Liver (tissue), 9 donors: Measurements from ENCODE around the gene FNDC1. TPM values are rescaled to one million over a fixed set of nuclear protein-coding genes. Genes with fewer than 3 reads are reported as not detected.

ENCODE experiments used
- DNase-seq: peaks from one replicate; pipeline ENCODE4 v3.0.0-alpha.2; 2017; ENCODE audit warnings: low spot score
- H3K27ac ChIP-seq, 2 donors: one replicate each; pipeline ENCODE4 v1.7.0; 2013; ENCODE audit warnings: inconsistent platforms in 2 of 2, low read length in 2 of 2, control low read depth in 1 of 2, low read depth in 1 of 2, mild to moderate bottlenecking in 1 of 2
- H3K27me3 ChIP-seq, 4 donors: one replicate each; pipeline versions ENCODE4 v1.6.1 to v1.7.0; 2013; ENCODE audit warnings: low read length in 3 of 4, inconsistent platforms in 1 of 4, mild to moderate bottlenecking in 1 of 4, moderate library complexity in 1 of 4; ENCODE audit not compliant: control insufficient read depth in 4 of 4, insufficient read depth in 4 of 4
- H3K36me3 ChIP-seq, 4 donors: one replicate each; pipeline versions ENCODE4 v1.6.1 to v1.7.0; 2013; ENCODE audit warnings: low read length in 3 of 4, mild to moderate bottlenecking in 3 of 4, low read depth in 1 of 4, moderate library complexity in 1 of 4; ENCODE audit not compliant: control insufficient read depth in 4 of 4, insufficient read depth in 3 of 4
- H3K4me1 ChIP-seq, 4 donors: one replicate each; pipeline versions ENCODE4 v1.6.1 to v1.7.0; 2013; ENCODE audit warnings: low read length in 3 of 4, mild to moderate bottlenecking in 3 of 4, moderate library complexity in 1 of 4; ENCODE audit not compliant: control insufficient read depth in 4 of 4, insufficient read depth in 4 of 4
- H3K4me3 ChIP-seq, 3 donors: one replicate each; pipeline versions ENCODE4 v1.6.1 to v1.7.0; 2013; ENCODE audit warnings: low read length in 3 of 3, control low read depth in 1 of 3, low read depth in 1 of 3, mild to moderate bottlenecking in 1 of 3
- H3K9ac ChIP-seq, 2 donors: one replicate each; pipeline ENCODE4 v1.7.0; 2013; ENCODE audit warnings: low read length in 2 of 2, mild to moderate bottlenecking in 2 of 2, moderate library complexity in 2 of 2, control low read depth in 1 of 2, low read depth in 1 of 2
- H3K9me3 ChIP-seq, 4 donors: one replicate each; pipeline versions ENCODE4 v1.6.1 to v1.7.0; 2013; ENCODE audit warnings: low read length in 3 of 4; ENCODE audit not compliant: control insufficient read depth in 4 of 4
- ATF3 ChIP-seq: IDR thresholded peaks from 2 replicates; pipeline ENCODE4 v1.6.1; 2016; ENCODE audit warnings: antibody characterized with exemption
- CTCF ChIP-seq: fragments of 150-350 bp; IDR thresholded peaks from 2 replicates; pipeline ENCODE4 v1.5.1; 2017; ENCODE audit warnings: improper control_type of control experiment, low read depth, low read length; ENCODE audit not compliant: missing input control
- EGR1 ChIP-seq, 2 donors: IDR thresholded peaks; 2 replicates each; pipeline ENCODE4 v1.6.1; 2016 to 2018; ENCODE audit warnings: antibody characterized with exemption in 2 of 2, low read depth in 2 of 2
- FOXA1 ChIP-seq: IDR thresholded peaks from 2 replicates; pipeline ENCODE4 v1.6.1; 2016; ENCODE audit warnings: antibody characterized with exemption
- FOXA2 ChIP-seq: IDR thresholded peaks from 2 replicates; pipeline ENCODE4 v1.6.1; 2016; ENCODE audit warnings: antibody characterized with exemption
- GABPA ChIP-seq, 2 donors: IDR thresholded peaks in 1 of 2; conservative IDR thresholded peaks in 1 of 2; 2 replicates each; pipeline ENCODE4 v1.6.1; 2016; ENCODE audit warnings: antibody characterized with exemption in 2 of 2, mild to moderate bottlenecking in 1 of 2, moderate library complexity in 1 of 2
- HNF4A ChIP-seq, 2 donors: conservative IDR thresholded peaks; 2 replicates each; pipeline ENCODE4 v1.6.1; 2016; ENCODE audit warnings: antibody characterized with exemption in 2 of 2, mild to moderate bottlenecking in 2 of 2
- HNF4G ChIP-seq: IDR thresholded peaks from 2 replicates; pipeline ENCODE4 v1.6.1; 2016; ENCODE audit warnings: antibody characterized with exemption
- JUND ChIP-seq, 2 donors: IDR thresholded peaks; 2 replicates each; pipeline ENCODE4 v1.6.1; 2016; ENCODE audit warnings: antibody characterized with exemption in 2 of 2
- MAX ChIP-seq: IDR thresholded peaks from 2 replicates; pipeline ENCODE4 v1.6.1; 2016; ENCODE audit warnings: antibody characterized with exemption
- NR2F2 ChIP-seq: IDR thresholded peaks from 2 replicates; pipeline ENCODE4 v1.6.1; 2016; ENCODE audit warnings: antibody characterized with exemption
- RAD21 ChIP-seq, 2 donors: IDR thresholded peaks; 2 replicates each; pipeline ENCODE4 v1.6.1; 2016; ENCODE audit warnings: antibody characterized with exemption in 2 of 2, mild to moderate bottlenecking in 2 of 2
- REST ChIP-seq: IDR thresholded peaks from 2 replicates; pipeline ENCODE4 v1.6.1; 2016; ENCODE audit warnings: antibody characterized with exemption, mild to moderate bottlenecking
- RXRA ChIP-seq, 2 donors: IDR thresholded peaks; 2 replicates each; pipeline ENCODE4 v1.6.1; 2017 to 2018; ENCODE audit warnings: antibody characterized with exemption in 2 of 2, mild to moderate bottlenecking in 1 of 2
- SP1 ChIP-seq: IDR thresholded peaks from 2 replicates; pipeline ENCODE4 v1.6.1; 2018; ENCODE audit warnings: antibody characterized with exemption, mild to moderate bottlenecking
- TAF1 ChIP-seq: conservative IDR thresholded peaks from 2 replicates; pipeline ENCODE4 v1.6.1; 2016; ENCODE audit warnings: antibody characterized with exemption, mild to moderate bottlenecking
- YY1 ChIP-seq: IDR thresholded peaks from 2 replicates; pipeline ENCODE4 v1.6.1; 2016; ENCODE audit warnings: antibody characterized with exemption, mild to moderate bottlenecking
- ZBTB33 ChIP-seq: IDR thresholded peaks from 2 replicates; pipeline ENCODE4 v1.6.1; 2016; ENCODE audit warnings: antibody characterized with exemption
- WGBS: extraction: QIAGEN DNeasy Blood & Tissue Kit; methylation state at CpG from one replicate; pipeline ENCODE4 v1.1.7; 2013; 5-methylcytosine and 5-hydroxymethylcytosine counted together
- polyA plus RNA-seq, 2 donors: library from polyadenylated mRNA; stranded (reverse) in 1 of 2; unstranded in 1 of 2; fragments of 200-250 nt in 1 of 2; fragments of >200 nt in 1 of 2; fragmentation: Nextera tagmentation in 1 of 2; extraction: Ambion mirVana in 1 of 2; gene quantifications; one replicate each; pipeline versions ENCODE4 v1.2.1 to v1.2.3, GENCODE V29; 2013 to 2015
- total RNA-seq, 2 donors: library from RNA; depleted of rRNA; stranded (reverse); fragments of >200 nt; gene quantifications; one replicate each; pipeline ENCODE4 v1.2.3, GENCODE V29; 2014
- donor health status: healthy.
- donor health status: healthy.
- donor health status: healthy.
- donor health status: healthy.
- donor health status: healthy.

Gene FNDC1
- total and polyA plus RNA-seq, 4 donors: 0.10 to 0.47 (median 0.17) TPM; not detected in 1

GRCh38 chr6:159268511-159268910 lies 99.3 kb downstream of the FNDC1 start:
- Histone ChIP-seq H3K27me3 (no peaks in the 10 kb centered on the region), H3K27ac (no peak overlapping the region), H3K4me3 (no peak overlapping the region), H3K4me1 (no peaks in the 10 kb centered on the region), H3K9ac (no peak overlapping the region), H3K36me3 (no peaks in the 10 kb centered on the region), H3K9me3 (no peaks in the 10 kb centered on the region)
- WGBS: 90% methylated on average over 1 of the region's 1 CpG
- no peak for DNase-seq
- no peak for TF ChIP-seq FOXA2
- no peak for TF ChIP-seq MAX
- no peak for TF ChIP-seq HNF4G
- no peak for TF ChIP-seq CTCF
- no peak for TF ChIP-seq ZBTB33
- TF ChIP-seq HNF4A (conservative IDR thresholded peaks at IDR 0.05): no peak
- TF ChIP-seq REST: no peak
- TF ChIP-seq RAD21 (IDR thresholded peaks at IDR 0.05): no peak
- TF ChIP-seq ATF3: no peak

- no peak overlapping the region for H3K27ac ChIP-seq
- 85% methylated on average over 10 of the region's 10 CpGs for WGBS
- TF ChIP-seq GABPA (IDR thresholded peaks at IDR 0.05 in 1 of 2, conservative IDR thresholded peaks at IDR 0.05 in 1 of 2) (no peak), NR2F2 (no peak), EGR1 (IDR thresholded peaks at IDR 0.05; ENCODE audit: low read depth in 2 of 2) (no peak), YY1 (no peak), REST (no peak), FOXA2 (no peak), SP1 (no peak), RAD21 (IDR thresholded peaks at IDR 0.05) (no peak), RXRA (IDR thresholded peaks at IDR 0.05) (no peak), TAF1 (no peak), JUND (IDR thresholded peaks at IDR 0.05) (no peak), HNF4G (no peak), FOXA1 (no peak), CTCF (no peak), ATF3 (no peak)
Measured at GRCh38 chr6:159271257-159271656, 102.1 kb downstream of the FNDC1 start.

More at GRCh38 chr6:159271257-159271656, 102.1 kb downstream of the FNDC1 start:
- no peak for DNase-seq
- H3K9me3 ChIP-seq: no peaks in the 10 kb centered on the region
- no peak overlapping the region for H3K4me3 ChIP-seq
- H3K36me3 ChIP-seq: no peaks in the 10 kb centered on the region
- H3K4me1 ChIP-seq: no peaks in the 10 kb centered on the region
- no peak overlapping the region for H3K9ac ChIP-seq
- H3K27me3 ChIP-seq: no peaks in the 10 kb centered on the region
